ENCODE data around the gene VWDE. TPM values are rescaled to one million over a fixed set of nuclear protein-coding genes. Genes with fewer than 3 reads are reported as not detected.

VWDE gene
- polyA plus RNA-seq, 2 of the 4 experiments (the other 2 are of a cell fraction) = 1.2 to 2.4 TPM

DNA sequence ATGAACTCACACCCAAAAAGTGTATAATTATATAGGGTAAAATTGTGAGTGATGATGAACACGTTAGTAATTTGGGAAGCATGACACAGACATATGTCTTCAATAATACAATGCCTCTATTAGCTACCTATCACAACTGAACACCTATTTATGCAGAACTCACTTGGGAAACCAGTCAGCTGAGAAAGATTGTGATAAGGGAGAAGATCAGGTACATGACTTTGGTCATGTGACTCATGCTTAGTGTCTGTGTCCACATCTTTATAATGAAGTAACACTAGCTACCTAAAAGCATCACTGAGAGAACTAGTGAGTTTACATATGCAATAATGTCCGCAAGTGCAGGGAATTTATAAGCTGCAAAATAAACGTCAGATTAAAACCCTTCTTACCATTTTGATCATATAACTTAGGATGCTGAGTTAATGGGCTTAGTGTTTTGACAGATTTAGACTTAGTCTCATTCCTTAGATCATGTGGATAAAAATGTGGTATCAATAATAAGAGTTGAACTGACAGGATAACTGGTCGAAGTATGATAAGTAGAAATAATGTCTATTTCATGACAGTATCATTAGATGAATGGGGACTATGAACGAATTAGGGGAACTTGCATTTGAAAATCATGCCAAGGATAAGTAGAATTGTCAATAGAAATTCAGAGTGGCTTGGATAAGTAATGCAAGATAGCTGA lies 11.6 kb downstream of the VWDE start:
- POLR2A ChIA-PET = no interaction called here
- Histone ChIP-seq H3K9me3 (no peaks in the 10 kb centered on the region), H3K27ac (no peak overlapping the region), H3K4me3 (no peak overlapping the region), H3K4me2 (no peak overlapping the region), H3K4me1 (no peaks in the 10 kb centered on the region)
- FAIRE-seq = no peak
- CTCF ChIA-PET = interaction anchor here (2.1 to 3.9 kb wide), 2 partner anchors 66 to 98 kb away, joined by 6 to 10 read pairs; no protein-coding TSS in a partner anchor
- no peak for DNase-seq (ENCODE audit: low read depth in 1 of 2, low spot score in 1 of 2)
- no peak for TF ChIP-seq HOXA7 (CRISPR knock-in tag; IDR thresholded peaks at IDR 0.05)
- TF ChIP-seq ZC3H11A (IDR thresholded peaks at IDR 0.05) = no peak
- no peak for TF ChIP-seq HDAC2 (IDR thresholded peaks at IDR 0.05)
- TF ChIP-seq CHD4 (IDR thresholded peaks at IDR 0.05; ENCODE audit: borderline replicate concordance) = no peak
- TF ChIP-seq, protein P1, sequence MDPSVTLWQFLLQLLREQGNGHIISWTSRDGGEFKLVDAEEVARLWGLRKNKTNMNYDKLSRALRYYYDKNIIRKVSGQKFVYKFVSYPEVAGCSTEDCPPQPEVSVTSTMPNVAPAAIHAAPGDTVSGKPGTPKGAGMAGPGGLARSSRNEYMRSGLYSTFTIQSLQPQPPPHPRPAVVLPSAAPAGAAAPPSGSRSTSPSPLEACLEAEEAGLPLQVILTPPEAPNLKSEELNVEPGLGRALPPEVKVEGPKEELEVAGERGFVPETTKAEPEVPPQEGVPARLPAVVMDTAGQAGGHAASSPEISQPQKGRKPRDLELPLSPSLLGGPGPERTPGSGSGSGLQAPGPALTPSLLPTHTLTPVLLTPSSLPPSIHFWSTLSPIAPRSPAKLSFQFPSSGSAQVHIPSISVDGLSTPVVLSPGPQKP (IDR thresholded peaks at IDR 0.05; ENCODE audit: low read depth, low read length) = no peak
- TF ChIP-seq, protein P2, sequence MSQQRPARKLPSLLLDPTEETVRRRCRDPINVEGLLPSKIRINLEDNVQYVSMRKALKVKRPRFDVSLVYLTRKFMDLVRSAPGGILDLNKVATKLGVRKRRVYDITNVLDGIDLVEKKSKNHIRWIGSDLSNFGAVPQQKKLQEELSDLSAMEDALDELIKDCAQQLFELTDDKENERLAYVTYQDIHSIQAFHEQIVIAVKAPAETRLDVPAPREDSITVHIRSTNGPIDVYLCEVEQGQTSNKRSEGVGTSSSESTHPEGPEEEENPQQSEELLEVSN (IDR thresholded peaks at IDR 0.05; ENCODE audit: borderline replicate concordance, low read depth) = no peak
- TF ChIP-seq, protein P3, sequence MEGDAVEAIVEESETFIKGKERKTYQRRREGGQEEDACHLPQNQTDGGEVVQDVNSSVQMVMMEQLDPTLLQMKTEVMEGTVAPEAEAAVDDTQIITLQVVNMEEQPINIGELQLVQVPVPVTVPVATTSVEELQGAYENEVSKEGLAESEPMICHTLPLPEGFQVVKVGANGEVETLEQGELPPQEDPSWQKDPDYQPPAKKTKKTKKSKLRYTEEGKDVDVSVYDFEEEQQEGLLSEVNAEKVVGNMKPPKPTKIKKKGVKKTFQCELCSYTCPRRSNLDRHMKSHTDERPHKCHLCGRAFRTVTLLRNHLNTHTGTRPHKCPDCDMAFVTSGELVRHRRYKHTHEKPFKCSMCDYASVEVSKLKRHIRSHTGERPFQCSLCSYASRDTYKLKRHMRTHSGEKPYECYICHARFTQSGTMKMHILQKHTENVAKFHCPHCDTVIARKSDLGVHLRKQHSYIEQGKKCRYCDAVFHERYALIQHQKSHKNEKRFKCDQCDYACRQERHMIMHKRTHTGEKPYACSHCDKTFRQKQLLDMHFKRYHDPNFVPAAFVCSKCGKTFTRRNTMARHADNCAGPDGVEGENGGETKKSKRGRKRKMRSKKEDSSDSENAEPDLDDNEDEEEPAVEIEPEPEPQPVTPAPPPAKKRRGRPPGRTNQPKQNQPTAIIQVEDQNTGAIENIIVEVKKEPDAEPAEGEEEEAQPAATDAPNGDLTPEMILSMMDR (IDR thresholded peaks at IDR 0.05) = no peak
- TF ChIP-seq EP300 (IDR thresholded peaks at IDR 0.05) = no peak
- no peak for TF ChIP-seq HOXB13 (CRISPR knock-in tag; IDR thresholded peaks at IDR 0.05; ENCODE audit: low read depth)
- TF ChIP-seq CEBPB (IDR thresholded peaks at IDR 0.05) = no peak
- no peak for TF ChIP-seq MAZ (IDR thresholded peaks at IDR 0.05; ENCODE audit: borderline replicate concordance, low read depth, low read length)
- TF ChIP-seq ZFP36 (IDR thresholded peaks at IDR 0.05; ENCODE audit: borderline replicate concordance, partially characterized antibody) = no peak
- no peak for TF ChIP-seq NFE2L2 (conservative IDR thresholded peaks at IDR 0.05; ENCODE audit: low read length)
- no peak for TF ChIP-seq POLR2AphosphoS2 (conservative IDR thresholded peaks at IDR 0.05; ENCODE audit: low read length)
- no peak for TF ChIP-seq TP53 (CRISPR knock-in tag; IDR thresholded peaks at IDR 0.05)
- no peak for TF ChIP-seq MYC (IDR thresholded peaks at IDR 0.05; ENCODE audit: borderline replicate concordance, low read length)
- TF ChIP-seq KDM5A (IDR thresholded peaks at IDR 0.05) = no peak
- TF ChIP-seq RAD21 (conservative IDR thresholded peaks at IDR 0.05 in 1 of 2, IDR thresholded peaks at IDR 0.05 in 1 of 2) = no peak
- WGBS (ENCODE audit: missing lambda C conversion rate) = 43% methylated on average over 5 of the region's 5 CpGs
- ATAC-seq = no peak

DNA sequence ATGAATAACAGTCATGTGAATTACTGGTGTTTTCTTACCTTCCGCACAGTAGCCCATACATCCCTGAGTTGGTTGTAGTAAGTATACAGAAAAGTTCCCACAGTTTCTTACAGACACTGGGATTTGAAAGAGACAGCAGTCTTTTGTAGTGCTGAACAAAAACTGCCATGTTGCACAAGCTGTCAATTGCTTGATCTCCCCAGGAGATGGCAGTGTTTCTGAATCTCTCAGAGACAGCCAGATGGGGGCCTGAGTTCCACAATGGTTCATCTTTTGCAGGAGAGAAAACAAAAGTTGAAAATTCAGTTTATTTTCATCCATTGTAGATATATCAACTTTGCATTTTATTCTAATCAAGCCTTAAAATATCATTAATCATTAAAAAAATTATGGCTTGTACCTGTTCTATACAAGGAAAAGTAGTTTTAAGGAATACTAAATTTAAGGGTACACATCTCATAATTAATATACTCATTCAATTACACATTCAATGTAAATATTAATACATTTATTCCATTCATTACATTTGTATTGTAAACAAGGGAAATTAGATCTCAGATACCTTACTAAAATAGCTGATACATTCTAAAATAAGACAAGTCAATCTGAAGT lies 14.5 kb downstream of the VWDE start:
- WGBS (ENCODE audit: missing lambda C conversion rate) = 46% methylated on average over 1 of the region's 1 CpG
- Histone ChIP-seq H3K9me3 (no peaks in the 10 kb centered on the region), H3K4me3 (no peak overlapping the region), H3K27ac (no peak overlapping the region), H3K4me2 (no peak overlapping the region), H3K4me1 (no peaks in the 10 kb centered on the region)
- FAIRE-seq (peak; percentile 7), ATAC-seq (peak; percentile 88 to 93; a peak in 5 of 6 replicates), DNase-seq (ENCODE audit: low read depth in 1 of 2, low spot score in 1 of 2) (peak; percentile 36 to 69)
- ChIA-PET POLR2A (no interaction called here), CTCF (interaction anchor here (0.7 to 2.1 kb wide), 13 partner anchors 9 to 931 kb away, joined by 3 to 10 read pairs (median 4); no protein-coding TSS in a partner anchor)
- TF ChIP-seq, protein P4, sequence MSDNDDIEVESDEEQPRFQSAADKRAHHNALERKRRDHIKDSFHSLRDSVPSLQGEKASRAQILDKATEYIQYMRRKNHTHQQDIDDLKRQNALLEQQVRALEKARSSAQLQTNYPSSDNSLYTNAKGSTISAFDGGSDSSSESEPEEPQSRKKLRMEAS (IDR thresholded peaks at IDR 0.05) = no peak
- TF ChIP-seq, protein P5, sequence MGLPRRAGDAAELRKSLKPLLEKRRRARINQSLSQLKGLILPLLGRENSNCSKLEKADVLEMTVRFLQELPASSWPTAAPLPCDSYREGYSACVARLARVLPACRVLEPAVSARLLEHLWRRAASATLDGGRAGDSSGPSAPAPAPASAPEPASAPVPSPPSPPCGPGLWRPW (IDR thresholded peaks at IDR 0.05) = no peak
- no peak for TF ChIP-seq CHD2 (IDR thresholded peaks at IDR 0.05; ENCODE audit: low read length, partially characterized antibody)
- no peak for TF ChIP-seq RCOR1 (IDR thresholded peaks at IDR 0.05; ENCODE audit: low read depth, low read length)
- no peak for TF ChIP-seq HMGXB4 (CRISPR knock-in tag; IDR thresholded peaks at IDR 0.05; ENCODE audit: borderline replicate concordance)
- TF ChIP-seq, protein P3 (IDR thresholded peaks at IDR 0.05) = peak; percentile 84
- TF ChIP-seq SMC3 (IDR thresholded peaks at IDR 0.05) = peak; percentile 84
- no peak for TF ChIP-seq RFX5 (IDR thresholded peaks at IDR 0.05)
- no peak for TF ChIP-seq RNF2 (IDR thresholded peaks at IDR 0.05; ENCODE audit: borderline replicate concordance, low read depth)
- TF ChIP-seq RAD21 (conservative IDR thresholded peaks at IDR 0.05 in 1 of 2, IDR thresholded peaks at IDR 0.05 in 1 of 2) = peak; percentile 71 to 73
